Measurements from ENCODE around the gene DCAF5. TPM values are rescaled to one million over a fixed set of nuclear protein-coding genes. Genes with fewer than 3 reads are reported as not detected.

Gene DCAF5
- total and polyA plus RNA-seq, 2 of the 13 experiments (the other 11 are each of a cell fraction or from before 2014, with no cell fraction given) = 13.4 to 31.6 TPM

GRCh38 chr14:69005432-69006148 is 147.3 kb downstream of the DCAF5 start (continued):
- TF ChIP-seq POGK (CRISPR knock-in tag; conservative IDR thresholded peaks at IDR 0.05) = no peak
- no peak for TF ChIP-seq REXO4 (CRISPR knock-in tag; IDR thresholded peaks at IDR 0.05; ENCODE audit: borderline replicate concordance)
- peak; percentile 37; the same call in 1 of the 2 replicates for TF ChIP-seq ZNF687 (CRISPR knock-in tag; IDR thresholded peaks at IDR 0.05)
- 0 out of 4 replicates have a peak, but pooled peaks of 1 of the 2 experiments have one; percentile 12 for TF ChIP-seq ATF4 (CRISPR knock-in tag; IDR thresholded peaks at IDR 0.05)
- TF ChIP-seq ZFX (CRISPR knock-in tag; IDR thresholded peaks at IDR 0.05; ENCODE audit: low read depth) = no peak

Data from HepG2 (cell line).